HCT116 (cell line): ENCODE measurements around the gene TMC6. TPM values are rescaled to one million over a fixed set of nuclear protein-coding genes. Genes with fewer than 3 reads are reported as not detected.

Experiments used
- ATAC-seq: fragments of 200-7000 bp; cut with Tn5 transposase; 2 replicates; pipeline ENCODE4 v1.9.1; 2020; ENCODE audit warnings: mild to moderate bottlenecking, moderate library complexity
- BruUV-seq: library from RNA; stranded (reverse); fragments of 400-500 nt; replicated peaks from 2 replicates; lab custom pipeline; 2021; lab: Mats Ljungman, UMichigan
- CTCF ChIA-PET: fragments of 300-600 bp; sonication (Branson Sonifier 250); formaldehyde crosslinking; loops from one replicate; lab custom pipeline; 2021; ENCODE audit warnings: antibody characterized with exemption; lab: Charles Lee
- POLR2A ChIA-PET: fragments of 300-600, 350-600 bp; sonication (Branson Sonifier 250); formaldehyde crosslinking; loops from one replicate; lab custom pipeline; 2021; ENCODE audit warnings: antibody characterized with exemption; lab: Charles Lee
- RAD21 ChIA-PET, 2 experiments: fragments of 300-600 bp; sonication (Branson Sonifier 250); formaldehyde crosslinking; loops; one replicate each; lab custom pipeline; 2023; ENCODE audit warnings: low total read pairs in 2 of 2; ENCODE audit not compliant: uncharacterized antibody in 2 of 2, unreplicated experiment in 2 of 2, low non-redundant PET in 1 of 2; lab: Charles Lee
- DNase-seq: peaks from one replicate; pipeline ENCODE4 v3.0.0-alpha.2; 2010; ENCODE audit warnings: low read depth, low spot score
- H2AFZ ChIP-seq: fragments of 200-600 bp; shearing (Covaris generic), sonication (generic); 2 replicates; pipeline ENCODE4 v1.6.1; 2017; ENCODE audit warnings: low read depth, mixed run types, mixed read lengths, antibody characterized with exemption, low read length; ENCODE audit not compliant: poor library complexity, severe bottlenecking
- H3K27ac ChIP-seq: 2 replicates; pipeline ENCODE4 v1.5.1; 2012; ENCODE audit warnings: low read depth, low read length
- H3K27me3 ChIP-seq: fragments of 200-600 bp; sonication (generic); 2 replicates; pipeline ENCODE4 v1.6.1; 2016; ENCODE audit warnings: mixed run types, low read length, mixed read lengths; ENCODE audit not compliant: insufficient read depth
- H3K36me3 ChIP-seq, 2 experiments: fragments of 200-500 bp in 1 of 2; fragments of 200-600 bp in 1 of 2; sonication (Bioruptor generic) in 1 of 2; sonication (generic) in 1 of 2; 2 replicates each; pipeline versions ENCODE4 v1.5.1 to v1.6.1; 2014 to 2016; ENCODE audit warnings: low read length in 2 of 2, inconsistent platforms in 1 of 2, mixed read lengths in 1 of 2, mixed run types in 1 of 2; ENCODE audit not compliant: insufficient read depth in 2 of 2, control insufficient read depth in 1 of 2
- H3K4me1 ChIP-seq, 2 experiments: fragments of 200-600 bp in 1 of 2; sonication (generic) in 1 of 2; 2 replicates each; pipeline versions ENCODE4 v1.5.1 to v1.6.1; 2012 to 2017; ENCODE audit warnings: low read length in 2 of 2, inconsistent platforms in 1 of 2, mild to moderate bottlenecking in 1 of 2, mixed read lengths in 1 of 2, mixed run types in 1 of 2, moderate library complexity in 1 of 2; ENCODE audit not compliant: insufficient read depth in 2 of 2, control insufficient read depth in 1 of 2
- H3K4me2 ChIP-seq: fragments of 200-600 bp; sonication (generic); 2 replicates; pipeline ENCODE4 v1.6.1; 2017; ENCODE audit warnings: mixed run types, low read length, mixed read lengths
- H3K4me3 ChIP-seq, 2 experiments: fragments of 200-600 bp in 1 of 2; sonication (generic) in 1 of 2; replicated peaks in 1 of 2; 2 replicates each; pipeline ENCODE4 v1.5.1; 2011 to 2016; ENCODE audit warnings: low read length in 2 of 2, control low read depth in 1 of 2, low read depth in 1 of 2, mild to moderate bottlenecking in 1 of 2, mixed read lengths in 1 of 2, mixed run types in 1 of 2
- H3K79me2 ChIP-seq: fragments of 200-600 bp; sonication (generic); 2 replicates; pipeline ENCODE4 v1.6.1; 2017; ENCODE audit warnings: mild to moderate bottlenecking, mixed run types, low read length, moderate library complexity, mixed read lengths; ENCODE audit not compliant: insufficient read depth
- H3K9ac ChIP-seq: fragments of 200-600 bp; sonication (generic); 2 replicates; pipeline ENCODE4 v1.6.1; 2016; ENCODE audit warnings: low read length, mixed read lengths
- H3K9me2 ChIP-seq: fragments of 200-600 bp; sonication (generic), shearing (Covaris generic); 2 replicates; pipeline ENCODE4 v1.6.1; 2017; ENCODE audit warnings: mixed run types, mild to moderate bottlenecking, moderate library complexity; ENCODE audit not compliant: insufficient read depth
- H3K9me3 ChIP-seq, 2 experiments: fragments of 200-500 bp in 1 of 2; fragments of 200-600 bp in 1 of 2; sonication (Bioruptor generic) in 1 of 2; sonication (generic) in 1 of 2; 2 replicates each; pipeline ENCODE4 v1.6.1; 2014 to 2017; ENCODE audit warnings: low read length in 2 of 2, mixed read lengths in 2 of 2, inconsistent platforms in 1 of 2, low read depth in 1 of 2, mild to moderate bottlenecking in 1 of 2, mixed run types in 1 of 2, moderate library complexity in 1 of 2; ENCODE audit not compliant: control insufficient read depth in 1 of 2, insufficient read depth in 1 of 2
- H4K20me1 ChIP-seq: fragments of 200-600 bp; sonication (generic), shearing (Covaris generic); 2 replicates; pipeline ENCODE4 v1.6.1; 2017; ENCODE audit warnings: mixed run types, mild to moderate bottlenecking, moderate library complexity; ENCODE audit not compliant: insufficient read depth
- CEBPB ChIP-seq: IDR thresholded peaks from 2 replicates; pipeline ENCODE4 v1.6.1; 2012; ENCODE audit warnings: low read depth
- ELF1 ChIP-seq: IDR thresholded peaks from 2 replicates; pipeline ENCODE4 v1.6.1; 2012; ENCODE audit warnings: low read depth, borderline replicate concordance
- EZH2 ChIP-seq: fragments of 200-600 bp; sonication (generic); IDR thresholded peaks from 2 replicates; pipeline ENCODE4 v1.6.1; 2017; ENCODE audit warnings: antibody characterized with exemption, mixed run types
- EZH2phosphoT487 ChIP-seq: fragments of 200-600 bp; IDR thresholded peaks from 2 replicates; pipeline ENCODE4 v1.6.1; 2018; ENCODE audit warnings: antibody characterized with exemption, borderline replicate concordance
- FOSL1 ChIP-seq: IDR thresholded peaks from 2 replicates; pipeline ENCODE4 v1.6.1; 2012; ENCODE audit warnings: low read depth
- JUND ChIP-seq: IDR thresholded peaks from 2 replicates; pipeline ENCODE4 v1.6.1; 2012
- POLR2AphosphoS5 ChIP-seq: IDR thresholded peaks from 2 replicates; pipeline ENCODE4 v1.6.1; 2011; ENCODE audit warnings: mild to moderate bottlenecking, low read depth, low read length, moderate library complexity
- RAD21 ChIP-seq: IDR thresholded peaks from 2 replicates; pipeline ENCODE4 v1.6.1; 2012; ENCODE audit warnings: low read depth, mild to moderate bottlenecking
- SIN3A ChIP-seq: IDR thresholded peaks from 2 replicates; pipeline ENCODE4 v1.6.1; 2012; ENCODE audit warnings: low read depth
- SRF ChIP-seq: IDR thresholded peaks from 2 replicates; pipeline ENCODE4 v1.6.1; 2012; ENCODE audit warnings: low read depth
- TCF7L2 ChIP-seq: IDR thresholded peaks from 2 replicates; pipeline ENCODE4 v1.7.0; 2011; ENCODE audit warnings: borderline replicate concordance, inconsistent platforms; ENCODE audit not compliant: insufficient read depth, insufficient read length; ENCODE audit errors: extremely low read depth
- YY1 ChIP-seq: IDR thresholded peaks from 2 replicates; pipeline ENCODE4 v1.6.1; 2011; ENCODE audit warnings: low read length, low read depth, moderate library complexity, mild to moderate bottlenecking; ENCODE audit not compliant: insufficient replicate concordance; ENCODE audit errors: extremely low read depth
- ZFX ChIP-seq: fragments of 450-650 bp; IDR thresholded peaks from 2 replicates; pipeline ENCODE4 v1.6.1; 2017
- ZNF274 ChIP-seq: fragments of 200-500 bp; sonication (Bioruptor generic); IDR thresholded peaks from 2 replicates; pipeline ENCODE4 v1.6.1; 2014; ENCODE audit warnings: mild to moderate bottlenecking, low read depth, low read length, inconsistent platforms
- intact Hi-C: fragments of 100-400 bp; cut with micrococcal nuclease; formaldehyde crosslinking; loops from 2 replicates; pipeline ENCODE4 v1.10.0; 2022
- total RNA-seq: library from RNA; stranded (reverse); gene quantifications from one replicate; pipeline ENCODE4 v1.2.1, GENCODE V29; 2021; ENCODE audit not compliant: unreplicated experiment
- TF ChIP-seq, protein P1 (sequence below): IDR thresholded peaks from 2 replicates; pipeline ENCODE4 v1.6.1; 2012; ENCODE audit warnings: low read depth
- TF ChIP-seq, protein P2 (sequence below), 3 experiments: fragments of 200-600 bp in 1 of 3; sonication (generic) in 1 of 3; IDR thresholded peaks in 2 of 3; conservative IDR thresholded peaks in 1 of 3; 2 replicates each; pipeline ENCODE4 v1.5.1; 2012 to 2017; ENCODE audit warnings: low read depth in 2 of 3, low read length in 2 of 3, antibody characterized with exemption in 1 of 3, borderline replicate concordance in 1 of 3, control low read depth in 1 of 3, mild to moderate bottlenecking in 1 of 3, mixed read lengths in 1 of 3, mixed run types in 1 of 3, moderate library complexity in 1 of 3; ENCODE audit not compliant: insufficient read depth in 1 of 3
- TF ChIP-seq, protein P3 (sequence below): IDR thresholded peaks from 2 replicates; pipeline ENCODE4 v1.6.1; 2011; ENCODE audit warnings: mild to moderate bottlenecking, low read length, moderate library complexity; ENCODE audit not compliant: insufficient replicate concordance; ENCODE audit errors: extremely low read depth

TMC6 gene
- total RNA-seq, 1 experiment from 2014 or later, result 142 TPM

DNA sequence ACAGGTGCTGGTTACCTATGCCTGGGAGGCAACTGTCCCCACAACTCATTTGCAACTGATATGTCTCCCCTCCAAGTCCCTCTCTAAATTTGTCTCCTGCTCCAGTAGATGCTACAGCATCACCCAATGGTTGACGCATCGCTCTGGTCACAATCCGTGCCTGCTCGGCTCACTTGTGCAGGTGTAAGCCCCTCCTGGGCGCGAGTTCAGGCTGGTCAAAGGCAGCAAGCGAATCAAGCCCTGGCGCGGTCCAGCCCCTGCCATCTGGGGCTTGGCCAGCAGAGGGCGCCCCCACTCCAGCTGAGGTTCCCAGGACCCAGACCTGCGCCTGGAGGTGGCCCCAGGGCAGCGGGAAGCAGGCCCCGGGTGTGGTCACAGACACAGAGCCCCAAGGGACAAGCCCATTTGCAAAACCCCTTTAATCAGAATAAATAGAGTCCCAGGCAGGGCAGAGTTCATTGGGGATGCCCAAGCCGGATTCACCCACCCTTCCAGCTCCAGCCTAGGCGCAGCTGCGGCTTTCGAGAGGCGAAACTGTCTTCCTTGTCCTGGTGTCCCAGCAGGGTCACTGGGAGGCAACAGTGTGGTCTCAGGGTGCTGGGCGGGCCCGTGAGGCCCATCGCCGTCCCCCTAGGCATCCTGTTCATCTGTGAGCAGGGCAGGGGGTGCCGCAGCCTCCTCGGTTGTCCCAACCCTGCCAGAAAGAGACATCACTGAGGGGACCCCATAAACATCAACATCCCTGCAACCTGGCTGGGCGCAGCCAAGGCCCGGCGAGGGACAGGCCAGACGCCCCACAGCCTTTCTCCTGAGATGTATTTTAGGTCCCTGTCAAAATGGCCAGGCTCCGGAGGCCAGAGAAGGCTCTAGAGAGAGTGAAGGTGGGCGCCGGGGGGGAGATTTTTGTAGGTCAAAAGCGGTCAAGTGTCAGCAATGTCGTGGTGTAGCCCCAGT, 15.8 kb downstream of the TMC6 start:
- intact Hi-C loops, result loop anchor here (1.0 to 10.0 kb wide), 3 partner anchors 64 to 312 kb away; no protein-coding TSS in a partner anchor
- no peaks in the 10 kb centered on the region for H3K9me2 ChIP-seq
- no peaks in the 10 kb centered on the region for H3K79me2 ChIP-seq
- H3K9ac ChIP-seq, result no peak overlapping the region
- no peak overlapping the region for H3K4me3 ChIP-seq
- DNase-seq, result peak; percentile 33
- H4K20me1 ChIP-seq, result no peaks in the 10 kb centered on the region
- H3K36me3 ChIP-seq, result no peaks in the 10 kb centered on the region
- peaks cover 0 to 4% of the 10 kb centered on the region in 2 experiments; a peak in 1 of 4 replicates for H3K4me1 ChIP-seq
- no peaks in the 10 kb centered on the region for H3K9me3 ChIP-seq
- ChIA-PET POLR2A (no interaction called here), CTCF (interaction anchor here (1.0 to 2.9 kb wide), 9 partner anchors 15 to 138 kb away, joined by 3 to 17 read pairs (median 5); partner anchors contain the start of genes AFMID and TK1)
- H3K4me2 ChIP-seq, result no peak overlapping the region
- TF ChIP-seq, protein P1, sequence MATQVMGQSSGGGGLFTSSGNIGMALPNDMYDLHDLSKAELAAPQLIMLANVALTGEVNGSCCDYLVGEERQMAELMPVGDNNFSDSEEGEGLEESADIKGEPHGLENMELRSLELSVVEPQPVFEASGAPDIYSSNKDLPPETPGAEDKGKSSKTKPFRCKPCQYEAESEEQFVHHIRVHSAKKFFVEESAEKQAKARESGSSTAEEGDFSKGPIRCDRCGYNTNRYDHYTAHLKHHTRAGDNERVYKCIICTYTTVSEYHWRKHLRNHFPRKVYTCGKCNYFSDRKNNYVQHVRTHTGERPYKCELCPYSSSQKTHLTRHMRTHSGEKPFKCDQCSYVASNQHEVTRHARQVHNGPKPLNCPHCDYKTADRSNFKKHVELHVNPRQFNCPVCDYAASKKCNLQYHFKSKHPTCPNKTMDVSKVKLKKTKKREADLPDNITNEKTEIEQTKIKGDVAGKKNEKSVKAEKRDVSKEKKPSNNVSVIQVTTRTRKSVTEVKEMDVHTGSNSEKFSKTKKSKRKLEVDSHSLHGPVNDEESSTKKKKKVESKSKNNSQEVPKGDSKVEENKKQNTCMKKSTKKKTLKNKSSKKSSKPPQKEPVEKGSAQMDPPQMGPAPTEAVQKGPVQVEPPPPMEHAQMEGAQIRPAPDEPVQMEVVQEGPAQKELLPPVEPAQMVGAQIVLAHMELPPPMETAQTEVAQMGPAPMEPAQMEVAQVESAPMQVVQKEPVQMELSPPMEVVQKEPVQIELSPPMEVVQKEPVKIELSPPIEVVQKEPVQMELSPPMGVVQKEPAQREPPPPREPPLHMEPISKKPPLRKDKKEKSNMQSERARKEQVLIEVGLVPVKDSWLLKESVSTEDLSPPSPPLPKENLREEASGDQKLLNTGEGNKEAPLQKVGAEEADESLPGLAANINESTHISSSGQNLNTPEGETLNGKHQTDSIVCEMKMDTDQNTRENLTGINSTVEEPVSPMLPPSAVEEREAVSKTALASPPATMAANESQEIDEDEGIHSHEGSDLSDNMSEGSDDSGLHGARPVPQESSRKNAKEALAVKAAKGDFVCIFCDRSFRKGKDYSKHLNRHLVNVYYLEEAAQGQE, result no peak
- TF ChIP-seq SIN3A (no peak), JUND (no peak), SRF (no peak), EZH2phosphoT487 (no peak), ZNF274 (no peak), YY1 (peak; percentile 62), POLR2AphosphoS5 (peak; percentile 60), ELF1 (no peak), FOSL1 (no peak), EZH2 (no peak), RAD21 (peak; percentile 99), CEBPB (no peak), TCF7L2 (no peak), ZFX (no peak)
- TF ChIP-seq, protein P2, sequence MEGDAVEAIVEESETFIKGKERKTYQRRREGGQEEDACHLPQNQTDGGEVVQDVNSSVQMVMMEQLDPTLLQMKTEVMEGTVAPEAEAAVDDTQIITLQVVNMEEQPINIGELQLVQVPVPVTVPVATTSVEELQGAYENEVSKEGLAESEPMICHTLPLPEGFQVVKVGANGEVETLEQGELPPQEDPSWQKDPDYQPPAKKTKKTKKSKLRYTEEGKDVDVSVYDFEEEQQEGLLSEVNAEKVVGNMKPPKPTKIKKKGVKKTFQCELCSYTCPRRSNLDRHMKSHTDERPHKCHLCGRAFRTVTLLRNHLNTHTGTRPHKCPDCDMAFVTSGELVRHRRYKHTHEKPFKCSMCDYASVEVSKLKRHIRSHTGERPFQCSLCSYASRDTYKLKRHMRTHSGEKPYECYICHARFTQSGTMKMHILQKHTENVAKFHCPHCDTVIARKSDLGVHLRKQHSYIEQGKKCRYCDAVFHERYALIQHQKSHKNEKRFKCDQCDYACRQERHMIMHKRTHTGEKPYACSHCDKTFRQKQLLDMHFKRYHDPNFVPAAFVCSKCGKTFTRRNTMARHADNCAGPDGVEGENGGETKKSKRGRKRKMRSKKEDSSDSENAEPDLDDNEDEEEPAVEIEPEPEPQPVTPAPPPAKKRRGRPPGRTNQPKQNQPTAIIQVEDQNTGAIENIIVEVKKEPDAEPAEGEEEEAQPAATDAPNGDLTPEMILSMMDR (IDR thresholded peaks at IDR 0.05 in 2 of 3, conservative IDR thresholded peaks at IDR 0.05 in 1 of 3; ENCODE audit: borderline replicate concordance in 1 of 3, insufficient read depth in 1 of 3, low read depth in 2 of 3, low read length in 2 of 3), result peak; percentile 97 to 100 (median 100)
- TF ChIP-seq, protein P3, sequence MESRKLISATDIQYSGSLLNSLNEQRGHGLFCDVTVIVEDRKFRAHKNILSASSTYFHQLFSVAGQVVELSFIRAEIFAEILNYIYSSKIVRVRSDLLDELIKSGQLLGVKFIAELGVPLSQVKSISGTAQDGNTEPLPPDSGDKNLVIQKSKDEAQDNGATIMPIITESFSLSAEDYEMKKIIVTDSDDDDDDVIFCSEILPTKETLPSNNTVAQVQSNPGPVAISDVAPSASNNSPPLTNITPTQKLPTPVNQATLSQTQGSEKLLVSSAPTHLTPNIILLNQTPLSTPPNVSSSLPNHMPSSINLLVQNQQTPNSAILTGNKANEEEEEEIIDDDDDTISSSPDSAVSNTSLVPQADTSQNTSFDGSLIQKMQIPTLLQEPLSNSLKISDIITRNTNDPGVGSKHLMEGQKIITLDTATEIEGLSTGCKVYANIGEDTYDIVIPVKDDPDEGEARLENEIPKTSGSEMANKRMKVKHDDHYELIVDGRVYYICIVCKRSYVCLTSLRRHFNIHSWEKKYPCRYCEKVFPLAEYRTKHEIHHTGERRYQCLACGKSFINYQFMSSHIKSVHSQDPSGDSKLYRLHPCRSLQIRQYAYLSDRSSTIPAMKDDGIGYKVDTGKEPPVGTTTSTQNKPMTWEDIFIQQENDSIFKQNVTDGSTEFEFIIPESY, result no peak
- TF ChIP-seq, all 23 proteins: peak for 4
- peak; percentile 93 for ATAC-seq
- Histone ChIP-seq H3K27ac (no peak overlapping the region; the same call in 1 of the 2 replicates), H3K27me3 (no peaks in the 10 kb centered on the region), H2AFZ (no peak overlapping the region)
- RAD21 ChIA-PET, result interaction anchor here (0.6 to 1.2 kb wide), 5 partner anchors 20 to 198 kb away, joined by 3 to 6 read pairs (median 3); no protein-coding TSS in a partner anchor
- no TSS peak for BruUV-seq
